Keratinocyte (primary cell): ENCODE results near the gene ATRX. TPM values are rescaled to one million over a fixed set of nuclear protein-coding genes. Genes with fewer than 3 reads are reported as not detected.

Source experiments
- DNase-seq: peaks from one replicate; pipeline ENCODE4 v3.0.0-alpha.2; 2011; ENCODE audit warnings: low read depth, missing footprints, low spot score
- FAIRE-seq: peaks from 2 replicates; lab custom pipeline; 2011; peaks lifted over from hg19 to GRCh38; lab: Jason Lieb, UNC
- H2AFZ ChIP-seq: 2 replicates; pipeline ENCODE4 v1.6.0; 2012; ENCODE audit warnings: low read length, control low read depth, inconsistent platforms; ENCODE audit not compliant: control insufficient read depth
- H3K27ac ChIP-seq: 2 replicates; pipeline ENCODE4 v1.5.1; 2011; ENCODE audit warnings: low read length; ENCODE audit not compliant: control insufficient read depth, insufficient read depth
- H3K27me3 ChIP-seq: 3 replicates; pipeline ENCODE4 v1.6.0; 2011; ENCODE audit warnings: low read length; ENCODE audit not compliant: control insufficient read depth, insufficient read depth; ENCODE audit errors: extremely low read depth
- H3K36me3 ChIP-seq, 2 experiments: 2 replicates in 1 of 2; 3 replicates in 1 of 2; pipeline ENCODE4 v1.5.1; 2011; ENCODE audit warnings: low read length in 2 of 2, mild to moderate bottlenecking in 1 of 2; ENCODE audit not compliant: control insufficient read depth in 2 of 2, insufficient read depth in 2 of 2; ENCODE audit errors: extremely low read depth in 1 of 2
- H3K4me1 ChIP-seq: 3 replicates; pipeline ENCODE4 v1.5.1; 2011; ENCODE audit warnings: low read length; ENCODE audit not compliant: control insufficient read depth, insufficient read depth; ENCODE audit errors: extremely low read depth
- H3K4me2 ChIP-seq: 3 replicates; pipeline ENCODE4 v1.6.0; 2011; ENCODE audit warnings: low read depth, low read length; ENCODE audit not compliant: control insufficient read depth, insufficient read depth; ENCODE audit errors: extremely low read depth
- H3K4me3 ChIP-seq, 3 experiments: fragments of 200-600 bp in 1 of 3; sonication (generic) in 1 of 3; 2 replicates in 2 of 3; 3 replicates in 1 of 3; pipeline ENCODE4 v1.5.1; 2011 to 2016; ENCODE audit warnings: low read length in 3 of 3, mild to moderate bottlenecking in 3 of 3, control low read depth in 2 of 3, inconsistent platforms in 1 of 3, low read depth in 1 of 3, mixed read lengths in 1 of 3, mixed run types in 1 of 3, moderate library complexity in 1 of 3; ENCODE audit not compliant: control insufficient read depth in 2 of 3, insufficient read depth in 2 of 3; ENCODE audit errors: extremely low read depth in 1 of 3
- H3K79me2 ChIP-seq: 2 replicates; pipeline ENCODE4 v1.6.0; 2012; ENCODE audit warnings: low read length; ENCODE audit not compliant: control insufficient read depth, insufficient read depth
- H3K9ac ChIP-seq: 3 replicates; pipeline ENCODE4 v1.6.0; 2011; ENCODE audit warnings: low read length; ENCODE audit not compliant: control insufficient read depth, insufficient read depth; ENCODE audit errors: extremely low read depth
- H3K9me1 ChIP-seq: 3 replicates; pipeline ENCODE4 v1.6.0; 2011; ENCODE audit warnings: low read length; ENCODE audit not compliant: control insufficient read depth, insufficient read depth; ENCODE audit errors: extremely low read depth
- H3K9me3 ChIP-seq: 2 replicates; pipeline ENCODE4 v1.5.1; 2012; ENCODE audit warnings: low read depth, low read length; ENCODE audit not compliant: control insufficient read depth
- H4K20me1 ChIP-seq: 3 replicates; pipeline ENCODE4 v1.6.0; 2011; ENCODE audit warnings: low read length; ENCODE audit not compliant: control insufficient read depth, insufficient read depth; ENCODE audit errors: extremely low read depth
- EZH2 ChIP-seq: IDR thresholded peaks from one replicate; pipeline ENCODE4 v1.6.1; 2012; ENCODE audit warnings: inconsistent platforms, mild to moderate bottlenecking, low read length, moderate library complexity
- dilution Hi-C: fragments of 300-500 bp; cut with MboI; formaldehyde crosslinking; loops from one replicate; pipeline ENCODE4 v1.7.0; 2020; ENCODE audit warnings: low sequenced_read_pairs; ENCODE audit not compliant: extremely low pct_ligation_motif_present
- polyA plus RNA-seq, 5 experiments: library from polyadenylated mRNA; depleted of rRNA in 3 of 5; stranded (reverse) in 3 of 5; stranded (forward) in 1 of 5; unstranded in 1 of 5; fragments of >200 nt; gene quantifications; 1 replicate in 1 of 5; 2 replicates in 3 of 5; 3 replicates in 1 of 5; pipeline versions ENCODE4 v1.2.1 to v1.2.3, GENCODE V29; 2011 to 2012; ENCODE audit warnings: missing spikeins in 2 of 5, low read depth in 1 of 5, low replicate concordance in 1 of 5
- TF ChIP-seq, protein P1 (sequence below), 3 experiments: IDR thresholded peaks in 1 of 3; conservative IDR thresholded peaks in 1 of 3; optimal IDR thresholded peaks in 1 of 3; 2 replicates in 2 of 3; 3 replicates in 1 of 3; pipeline versions ENCODE3 to v1.5.1; 2011; ENCODE audit warnings: low read length in 3 of 3, mild to moderate bottlenecking in 3 of 3, moderate library complexity in 2 of 3, control low read depth in 1 of 3, inconsistent platforms in 1 of 3; ENCODE audit not compliant: insufficient read depth in 2 of 3; ENCODE audit errors: extremely low read depth in 1 of 3

The ATRX gene
- polyA plus RNA-seq, 1 donor (not counting 4 experiments of a cell fraction or from before 2014, with no cell fraction given), result 31.3 TPM

DNA sequence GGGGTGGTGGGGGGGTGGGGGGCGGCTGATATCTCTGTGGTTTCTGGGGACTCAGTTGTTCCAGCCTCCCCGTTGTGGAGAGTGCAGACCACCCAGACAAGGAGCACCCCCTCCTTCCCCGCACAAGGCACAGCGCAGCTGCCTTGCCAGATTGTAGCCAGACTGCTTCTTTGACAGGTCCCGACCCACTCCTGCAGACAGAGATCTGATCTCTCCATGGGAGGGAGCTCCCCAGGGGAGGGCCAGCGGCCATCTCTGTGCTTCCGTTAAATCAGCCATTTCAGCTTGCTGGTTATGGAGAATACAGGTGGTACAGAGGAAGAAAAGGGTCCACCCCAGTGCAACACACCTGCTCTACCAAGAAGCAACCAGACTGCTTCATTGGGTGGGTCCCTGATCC, 258.0 kb downstream of the ATRX start:
- Histone ChIP-seq H3K27ac (no peak overlapping the region), H3K79me2 (no peaks in the 10 kb centered on the region), H3K4me2 (no peak overlapping the region), H3K27me3 (no peaks in the 10 kb centered on the region), H3K9ac (no peak overlapping the region), H3K36me3 (no peaks in the 10 kb centered on the region), H3K4me1 (no peaks in the 10 kb centered on the region), H3K9me1 (no peaks in the 10 kb centered on the region), H4K20me1 (no peaks in the 10 kb centered on the region), H3K9me3 (no peaks in the 10 kb centered on the region), H2AFZ (no peak overlapping the region), H3K4me3 (no peak overlapping the region)
- no peak for DNase-seq
- dilution Hi-C loops, result no loop called here
- FAIRE-seq, result no peak
- TF ChIP-seq, protein P1, sequence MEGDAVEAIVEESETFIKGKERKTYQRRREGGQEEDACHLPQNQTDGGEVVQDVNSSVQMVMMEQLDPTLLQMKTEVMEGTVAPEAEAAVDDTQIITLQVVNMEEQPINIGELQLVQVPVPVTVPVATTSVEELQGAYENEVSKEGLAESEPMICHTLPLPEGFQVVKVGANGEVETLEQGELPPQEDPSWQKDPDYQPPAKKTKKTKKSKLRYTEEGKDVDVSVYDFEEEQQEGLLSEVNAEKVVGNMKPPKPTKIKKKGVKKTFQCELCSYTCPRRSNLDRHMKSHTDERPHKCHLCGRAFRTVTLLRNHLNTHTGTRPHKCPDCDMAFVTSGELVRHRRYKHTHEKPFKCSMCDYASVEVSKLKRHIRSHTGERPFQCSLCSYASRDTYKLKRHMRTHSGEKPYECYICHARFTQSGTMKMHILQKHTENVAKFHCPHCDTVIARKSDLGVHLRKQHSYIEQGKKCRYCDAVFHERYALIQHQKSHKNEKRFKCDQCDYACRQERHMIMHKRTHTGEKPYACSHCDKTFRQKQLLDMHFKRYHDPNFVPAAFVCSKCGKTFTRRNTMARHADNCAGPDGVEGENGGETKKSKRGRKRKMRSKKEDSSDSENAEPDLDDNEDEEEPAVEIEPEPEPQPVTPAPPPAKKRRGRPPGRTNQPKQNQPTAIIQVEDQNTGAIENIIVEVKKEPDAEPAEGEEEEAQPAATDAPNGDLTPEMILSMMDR (optimal IDR thresholded peaks at IDR 0.05 in 1 of 3, IDR thresholded peaks at IDR 0.05 in 1 of 3, conservative IDR thresholded peaks at IDR 0.05 in 1 of 3; ENCODE audit: extremely low read depth in 1 of 3, insufficient read depth in 2 of 3, low read length in 3 of 3), result no peak
- TF ChIP-seq EZH2, result no peak

DNA sequence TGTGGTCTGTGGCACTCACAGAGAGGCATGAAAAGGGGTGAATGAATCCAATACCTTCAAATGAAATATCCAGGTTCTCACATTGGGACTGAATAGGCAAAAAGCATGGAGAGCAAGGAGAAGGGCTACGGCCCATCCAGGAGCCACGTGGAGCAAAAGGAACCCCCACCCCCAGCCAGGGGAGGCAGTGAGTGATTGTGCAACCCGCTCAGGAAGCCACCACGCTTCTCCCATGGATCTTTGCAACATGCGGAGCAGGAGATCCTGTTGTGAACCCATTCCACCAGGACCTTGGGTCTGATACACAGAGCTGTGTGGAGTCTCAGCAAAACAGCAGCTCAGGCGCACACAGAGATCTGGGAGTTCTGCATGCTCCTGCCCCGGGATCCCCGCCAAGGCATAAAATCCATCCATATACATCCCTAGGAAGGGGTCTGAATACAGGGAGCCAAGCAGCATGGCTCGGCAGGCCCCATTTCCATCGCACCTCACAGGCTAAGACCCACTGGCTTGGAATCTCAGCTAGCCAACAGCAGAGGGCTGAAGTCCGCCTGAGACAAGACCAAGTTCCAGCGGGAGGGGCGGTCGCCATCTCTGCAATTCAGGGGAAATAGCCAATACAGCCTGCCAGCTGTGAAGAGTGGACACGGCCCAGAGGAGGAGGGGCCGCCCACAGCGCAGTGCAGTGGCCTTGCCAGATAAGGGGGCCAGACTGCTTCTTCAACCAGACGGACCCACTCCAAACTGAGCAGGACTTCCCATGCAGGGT, 258.6 kb downstream of the ATRX start:
- H3K79me2 ChIP-seq, result no peaks in the 10 kb centered on the region
- DNase-seq (no peak), FAIRE-seq (no peak)
- no peaks in the 10 kb centered on the region for H4K20me1 ChIP-seq
- H3K9me3 ChIP-seq, result no peaks in the 10 kb centered on the region
- no peak overlapping the region for H3K9ac ChIP-seq
- H3K4me2 ChIP-seq, result no peak overlapping the region
- no peaks in the 10 kb centered on the region for H3K27me3 ChIP-seq
- no peaks in the 10 kb centered on the region for H3K4me1 ChIP-seq
- no peak overlapping the region for H3K27ac ChIP-seq
- H2AFZ ChIP-seq, result no peak overlapping the region
- TF ChIP-seq, protein P1 (optimal IDR thresholded peaks at IDR 0.05 in 1 of 3, IDR thresholded peaks at IDR 0.05 in 1 of 3, conservative IDR thresholded peaks at IDR 0.05 in 1 of 3; ENCODE audit: extremely low read depth in 1 of 3, insufficient read depth in 2 of 3, low read length in 3 of 3), result no peak
- TF ChIP-seq EZH2, result no peak
- no peak overlapping the region for H3K4me3 ChIP-seq
- no peaks in the 10 kb centered on the region for H3K9me1 ChIP-seq
- H3K36me3 ChIP-seq, result no peaks in the 10 kb centered on the region
- dilution Hi-C loops, result no loop called here
